ENCODE data around the gene NANS.
"Not testable (repeated sequence)": the region's sequence is repeated elsewhere in the genome, so short reads cannot be mapped to it uniquely, and the experiment has no call there.

NANS gene

GRCh38 chr9:98039607-98040017 lies 16.9 kb upstream of the NANS start:
- no peak for DNase-seq

- no peak for DNase-seq
These were observed 16.3 kb upstream of the NANS start for GRCh38 chr9:98040212-98040611.

- no peak for DNase-seq
These were observed 12.6 kb upstream of the NANS start for GRCh38 chr9:98043915-98044314.

GRCh38 chr9:98045234-98046179 lies 11.0 kb upstream of the NANS start:
- DNase-seq, result peak; percentile 22

GRCh38 chr9:98046180-98046543 lies 10.4 kb upstream of the NANS start:
- no peak for DNase-seq

- no peak for DNase-seq
These were observed 9.5 kb upstream of the NANS start for GRCh38 chr9:98047002-98047401.

- DNase-seq, result no peak
These were observed 7.1 kb upstream of the NANS start for GRCh38 chr9:98049288-98050072.

- DNase-seq, result no peak
These were observed 6.2 kb upstream of the NANS start for GRCh38 chr9:98050351-98050750.

- DNase-seq, result no peak
These were observed 2.1 kb upstream of the NANS start for GRCh38 chr9:98054376-98054951.

- no peak for DNase-seq
These were observed 737 bp downstream of the NANS start for GRCh38 chr9:98057138-98057799.

- DNase-seq, result no peak
These were observed 5.6 kb downstream of the NANS start for GRCh38 chr9:98062161-98062560.

GRCh38 chr9:98064623-98065392 lies 8.3 kb downstream of the NANS start:
- DNase-seq, result no peak

GRCh38 chr9:98066235-98066634 lies 9.7 kb downstream of the NANS start:
- no peak for DNase-seq

- DNase-seq, result no peak
These were observed 10.7 kb downstream of the NANS start for GRCh38 chr9:98067184-98067583.

GRCh38 chr9:98069551-98069950 lies 13.0 kb downstream of the NANS start:
- no peak for DNase-seq

- no peak for DNase-seq
These were observed 14.2 kb downstream of the NANS start for GRCh38 chr9:98070704-98071103.

- DNase-seq, result no peak
These were observed 15.2 kb downstream of the NANS start for GRCh38 chr9:98071737-98072136.

GRCh38 chr9:98074115-98074990 lies 17.8 kb downstream of the NANS start:
- DNase-seq, result peak; percentile 67

- peak; percentile 20 for DNase-seq
These were observed 18.8 kb downstream of the NANS start for GRCh38 chr9:98075332-98075805.

- not testable (repeated sequence) for DNase-seq
These were observed 20.0 kb downstream of the NANS start for GRCh38 chr9:98076514-98076890.

- DNase-seq, result no peak
These were observed 22.4 kb downstream of the NANS start for GRCh38 chr9:98078895-98079294.

All from NCI-H69 (cell line).